ENCODE measurements around the gene REC8. TPM values are rescaled to one million over a fixed set of nuclear protein-coding genes. Genes with fewer than 3 reads are reported as not detected.

REC8 gene
- total and polyA plus RNA-seq, 2 of the 4 experiments (the other 2 are of a cell fraction): 0.36 to 3.5 TPM

- Histone ChIP-seq H2BK5ac (ENCODE audit: low read depth, low read length, poor library complexity, severe bottlenecking) (no peak overlapping the region), H2AFZ (replicated peaks; ENCODE audit: low read length, poor library complexity) (no peak overlapping the region), H3K56ac (ENCODE audit: extremely low read depth, insufficient read depth, low read length) (no peak overlapping the region), H2BK120ac (ENCODE audit: low read depth, low read length) (no peak overlapping the region), H3K9ac (ENCODE audit: low read depth, low read length) (no peak overlapping the region), H3K14ac (replicated peaks; ENCODE audit: low read depth, low read length) (no peak overlapping the region), H3K27me3 (ENCODE audit: control insufficient read depth, insufficient read depth, low read length) (no peaks in the 10 kb centered on the region), H3K9me3 (ENCODE audit: control insufficient read depth, insufficient read depth, low read length) (no peaks in the 10 kb centered on the region), H3K9me1 (ENCODE audit: insufficient read depth, low read length) (no peaks in the 10 kb centered on the region), H2BK15ac (ENCODE audit: low read depth, low read length) (no peak overlapping the region), H3K18ac (ENCODE audit: low read depth, low read length) (no peak overlapping the region), H4K20me1 (ENCODE audit: insufficient read depth, low read length) (peaks cover 10% of the 10 kb centered on the region), H4K91ac (ENCODE audit: insufficient read depth, low read depth, low read length) (no peak overlapping the region), H3K23ac (ENCODE audit: low read depth, low read length) (no peak overlapping the region), H3K36me3 (ENCODE audit: control insufficient read depth, insufficient read depth, low read length) (peaks cover 52% of the 10 kb centered on the region), H3K4ac (ENCODE audit: low read depth, low read length) (no peak overlapping the region), H2AK9ac (replicated peaks; ENCODE audit: low read depth, low read length, poor library complexity) (no peak overlapping the region), H2BK20ac (ENCODE audit: low read depth, low read length) (no peak overlapping the region), H3K4me1 (ENCODE audit: control insufficient read depth, insufficient read depth, low read length) (peaks cover 3% of the 10 kb centered on the region), H4K8ac (ENCODE audit: low read depth in 2 of 2, low read length in 2 of 2) (no peak overlapping the region), H3K4me3 (ENCODE audit: insufficient read depth, low read depth, low read length) (no peak overlapping the region), H3K4me2 (ENCODE audit: low read depth, low read length) (no peak overlapping the region), H4K5ac (ENCODE audit: low read depth, low read length) (no peak overlapping the region), H2AK5ac (ENCODE audit: low read depth, low read length) (no peak overlapping the region), H3K27ac (ENCODE audit: insufficient read depth, low read length) (no peak overlapping the region), H3K79me1 (ENCODE audit: low read depth in 1 of 2, low read length in 2 of 2) (peaks cover 21 to 44% of the 10 kb centered on the region in 2 experiments)
- CTCF ChIA-PET: interaction anchor here (4.3 kb wide), 1 partner anchor 10 kb away, joined by 14 read pairs; the partner anchor contains the start of gene IRF9
- no TSS peak for BruUV-seq (replicated peaks)
- POLR2A ChIA-PET (ENCODE audit: unreplicated experiment): no interaction called here
- WGBS, 2 experiments (ENCODE audit: extremely low coverage in 2 of 2, insufficient read length in 1 of 2): 88% methylated on average over 4 of the region's 9 CpGs; no CpG with 5 or more reads in 1 of the 2 experiments
- intact Hi-C loops (cut with micrococcal nuclease): no loop called here
- dilution Hi-C loops (cut with HindIII; ENCODE audit: low sequenced_read_pairs, unreplicated experiment): no loop called here
- in situ Hi-C loops (cut with MboI; ENCODE audit: low sequenced_read_pairs): no loop called here
- no peak for DNase-seq
- TF ChIP-seq RCOR1 (IDR thresholded peaks at IDR 0.05; ENCODE audit: insufficient replicate concordance, low read length) (no peak), MXI1 (IDR thresholded peaks at IDR 0.05; ENCODE audit: borderline replicate concordance, low read depth, low read length) (no peak), CTCF (conservative IDR thresholded peaks at IDR 0.05; ENCODE audit: low read depth, low read length) (no peak), CEBPB (IDR thresholded peaks at IDR 0.05; ENCODE audit: low read depth, low read length) (no peak), NFE2L2 (IDR thresholded peaks at IDR 0.05; ENCODE audit: low read depth, low read length) (no peak), CHD1 (IDR thresholded peaks at IDR 0.05; ENCODE audit: low read depth, low read length) (no peak), RFX5 (IDR thresholded peaks at IDR 0.05; ENCODE audit: low read depth, low read length) (no peak), RAD21 (IDR thresholded peaks at IDR 0.05; ENCODE audit: low read length) (no peak), ELK1 (IDR thresholded peaks at IDR 0.05; ENCODE audit: borderline replicate concordance, low read depth, low read length) (no peak), USF2 (IDR thresholded peaks at IDR 0.05; ENCODE audit: low read depth, low read length) (no peak), SMC3 (IDR thresholded peaks at IDR 0.05; ENCODE audit: low read depth, low read length) (no peak), POLR2A (IDR thresholded peaks at IDR 0.05; ENCODE audit: low read depth, low read length) (no peak), FOS (IDR thresholded peaks at IDR 0.05; ENCODE audit: low read depth, low read length) (no peak), MAFK (IDR thresholded peaks at IDR 0.05; ENCODE audit: low read depth, low read length) (no peak), MAZ (IDR thresholded peaks at IDR 0.05; ENCODE audit: borderline replicate concordance, low read depth, low read length) (no peak), BHLHE40 (IDR thresholded peaks at IDR 0.05; ENCODE audit: low read depth, low read length) (no peak)
- ATAC-seq (ENCODE audit: low read depth): no peak
These were observed 20.9 kb upstream of the REC8 start for GRCh38 chr14:24150993-24151392.
